IMR-90 (cell line): ENCODE measurements around the gene ORMDL3.

ENCODE experiments used
- CEBPB ChIP-seq: IDR thresholded peaks from 2 replicates; pipeline ENCODE4 v1.6.1; 2012; ENCODE audit warnings: low read depth, low read length, improper control_type of control experiment
- FOS ChIP-seq: fragments of 150-350 bp; IDR thresholded peaks from 2 replicates; pipeline ENCODE4 v1.6.1; 2016; ENCODE audit warnings: low read depth, low read length
- MAFK ChIP-seq: IDR thresholded peaks from 2 replicates; pipeline ENCODE4 v1.6.1; 2012; ENCODE audit warnings: low read depth, low read length, improper control_type of control experiment
- MAZ ChIP-seq: IDR thresholded peaks from 2 replicates; pipeline ENCODE4 v1.6.1; 2012; ENCODE audit warnings: low read depth, mild to moderate bottlenecking, low read length, improper control_type of control experiment, moderate library complexity, borderline replicate concordance
- MXI1 ChIP-seq: IDR thresholded peaks from 2 replicates; pipeline ENCODE4 v1.6.1; 2012; ENCODE audit warnings: low read depth, mild to moderate bottlenecking, low read length, moderate library complexity, borderline replicate concordance
- NFE2L2 ChIP-seq: fragments of 150-350 bp; IDR thresholded peaks from 2 replicates; pipeline ENCODE4 v1.6.1; 2016; ENCODE audit warnings: low read depth, mild to moderate bottlenecking, low read length
- POLR2A ChIP-seq: IDR thresholded peaks from 2 replicates; pipeline ENCODE4 v1.6.1; 2012; ENCODE audit warnings: mild to moderate bottlenecking, low read depth, low read length
- RAD21 ChIP-seq: IDR thresholded peaks from 2 replicates; pipeline ENCODE4 v1.6.1; 2012; ENCODE audit warnings: low read length, improper control_type of control experiment
- RCOR1 ChIP-seq: IDR thresholded peaks from 2 replicates; pipeline ENCODE4 v1.6.1; 2012; ENCODE audit warnings: mild to moderate bottlenecking, low read length, improper control_type of control experiment; ENCODE audit not compliant: insufficient replicate concordance
- RFX5 ChIP-seq: IDR thresholded peaks from 2 replicates; pipeline ENCODE4 v1.8.0; 2012; ENCODE audit warnings: low read depth, mild to moderate bottlenecking, low read length, moderate library complexity
- SMC3 ChIP-seq: fragments of 150-350 bp; IDR thresholded peaks from 2 replicates; pipeline ENCODE4 v1.6.1; 2016; ENCODE audit warnings: low read depth, mild to moderate bottlenecking, antibody characterized with exemption, low read length, moderate library complexity
- TF ChIP-seq, protein P1 (sequence below): conservative IDR thresholded peaks from 2 replicates; pipeline ENCODE4 v1.5.1; 2012; ENCODE audit warnings: mild to moderate bottlenecking, low read depth, low read length, improper control_type of control experiment
- TF ChIP-seq, protein P2 (sequence below): fragments of 150-350 bp; IDR thresholded peaks from 2 replicates; pipeline ENCODE4 v1.6.1; 2017; ENCODE audit warnings: mild to moderate bottlenecking, antibody characterized with exemption, low read length, low read depth

DNA sequence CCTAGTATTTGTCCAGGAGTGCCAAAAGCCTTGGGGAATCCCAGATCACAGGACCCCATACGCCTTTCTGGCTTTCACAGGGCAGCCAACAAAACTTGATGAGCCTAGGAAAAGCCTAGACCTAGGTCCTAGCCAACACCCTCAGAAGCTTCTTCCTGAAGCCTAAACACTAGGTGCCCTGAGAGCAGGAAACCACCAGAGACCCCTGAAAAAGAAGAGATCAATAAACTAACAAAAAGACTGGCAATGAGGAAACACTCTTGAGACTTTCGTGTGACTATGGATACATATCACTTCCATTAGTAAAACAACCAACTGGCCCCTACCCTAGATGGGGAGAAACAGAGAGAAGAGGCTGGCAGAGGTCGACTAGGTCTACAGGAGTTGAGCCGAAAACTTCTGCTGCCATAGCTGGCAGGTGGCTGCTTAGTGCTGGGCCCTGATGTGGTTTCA is 1.2 kb downstream of the ORMDL3 start:
- TF ChIP-seq MXI1 (no peak), MAFK (no peak), RFX5 (no peak), CEBPB (no peak), MAZ (no peak), FOS (no peak), RAD21 (no peak), SMC3 (no peak), POLR2A (no peak), RCOR1 (no peak), NFE2L2 (no peak)
- TF ChIP-seq, protein P1, sequence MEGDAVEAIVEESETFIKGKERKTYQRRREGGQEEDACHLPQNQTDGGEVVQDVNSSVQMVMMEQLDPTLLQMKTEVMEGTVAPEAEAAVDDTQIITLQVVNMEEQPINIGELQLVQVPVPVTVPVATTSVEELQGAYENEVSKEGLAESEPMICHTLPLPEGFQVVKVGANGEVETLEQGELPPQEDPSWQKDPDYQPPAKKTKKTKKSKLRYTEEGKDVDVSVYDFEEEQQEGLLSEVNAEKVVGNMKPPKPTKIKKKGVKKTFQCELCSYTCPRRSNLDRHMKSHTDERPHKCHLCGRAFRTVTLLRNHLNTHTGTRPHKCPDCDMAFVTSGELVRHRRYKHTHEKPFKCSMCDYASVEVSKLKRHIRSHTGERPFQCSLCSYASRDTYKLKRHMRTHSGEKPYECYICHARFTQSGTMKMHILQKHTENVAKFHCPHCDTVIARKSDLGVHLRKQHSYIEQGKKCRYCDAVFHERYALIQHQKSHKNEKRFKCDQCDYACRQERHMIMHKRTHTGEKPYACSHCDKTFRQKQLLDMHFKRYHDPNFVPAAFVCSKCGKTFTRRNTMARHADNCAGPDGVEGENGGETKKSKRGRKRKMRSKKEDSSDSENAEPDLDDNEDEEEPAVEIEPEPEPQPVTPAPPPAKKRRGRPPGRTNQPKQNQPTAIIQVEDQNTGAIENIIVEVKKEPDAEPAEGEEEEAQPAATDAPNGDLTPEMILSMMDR, result no peak
- TF ChIP-seq, protein P2, sequence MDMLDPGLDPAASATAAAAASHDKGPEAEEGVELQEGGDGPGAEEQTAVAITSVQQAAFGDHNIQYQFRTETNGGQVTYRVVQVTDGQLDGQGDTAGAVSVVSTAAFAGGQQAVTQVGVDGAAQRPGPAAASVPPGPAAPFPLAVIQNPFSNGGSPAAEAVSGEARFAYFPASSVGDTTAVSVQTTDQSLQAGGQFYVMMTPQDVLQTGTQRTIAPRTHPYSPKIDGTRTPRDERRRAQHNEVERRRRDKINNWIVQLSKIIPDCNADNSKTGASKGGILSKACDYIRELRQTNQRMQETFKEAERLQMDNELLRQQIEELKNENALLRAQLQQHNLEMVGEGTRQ, result no peak
